K562 (cell line): ENCODE measurements around the gene ELP5. TPM values are rescaled to one million over a fixed set of nuclear protein-coding genes. Genes with fewer than 3 reads are reported as not detected.

Source experiments
- ATF7 ChIP-seq: fragments of 450-650 bp; IDR thresholded peaks from 2 replicates; pipeline ENCODE4 v1.7.1; 2014; ENCODE audit warnings: mild to moderate bottlenecking, moderate library complexity
- CXXC5 ChIP-seq: fragments of 250-450 bp; sonication (Bioruptor Pico); IDR thresholded peaks from 2 replicates; pipeline ENCODE4 v1.8.0; 2022; ENCODE audit warnings: inconsistent platforms, mild to moderate bottlenecking, moderate library complexity
- DPF2 ChIP-seq: fragments of 450-650 bp; IDR thresholded peaks from 2 replicates; pipeline ENCODE4 v1.6.1; 2016
- E2F3 ChIP-seq: fragments of 250-450 bp; sonication (Bioruptor Pico); IDR thresholded peaks from 2 replicates; pipeline ENCODE4 v1.4.0; 2020; ENCODE audit warnings: mild to moderate bottlenecking
- ETS1 ChIP-seq: conservative IDR thresholded peaks from 2 replicates; pipeline ENCODE4 v1.6.1; 2011; ENCODE audit warnings: low read depth, mild to moderate bottlenecking, low read length; ENCODE audit not compliant: control insufficient read depth
- FOXM1 ChIP-seq, 2 experiments: fragments of 450-650 bp in 1 of 2; sonication (generic) in 1 of 2; formaldehyde crosslinking in 1 of 2; IDR thresholded peaks; 2 replicates each; pipeline versions ENCODE4 v1.6.1 to v1.9.0; 2017 to 2022; ENCODE audit warnings: low read depth in 2 of 2, mild to moderate bottlenecking in 2 of 2, missing genetic modification reagents in 1 of 2, moderate library complexity in 1 of 2
- HDAC2 ChIP-seq: fragments of 450-650 bp; IDR thresholded peaks from 2 replicates; pipeline ENCODE4 v1.6.1; 2016; ENCODE audit warnings: mild to moderate bottlenecking
- MNT ChIP-seq, 2 experiments: fragments of 450-650 bp; conservative IDR thresholded peaks; 2 replicates each; pipeline ENCODE4 v1.6.1; 2017; ENCODE audit warnings: mild to moderate bottlenecking in 2 of 2, moderate library complexity in 2 of 2
- MXD1 ChIP-seq: fragments of 250-450 bp; sonication (Bioruptor Pico); IDR thresholded peaks from 2 replicates; pipeline ENCODE4 v1.8.0; 2021; ENCODE audit warnings: borderline replicate concordance, mild to moderate bottlenecking, moderate library complexity; ENCODE audit not compliant: poor library complexity, severe bottlenecking
- NFE2 ChIP-seq: IDR thresholded peaks from 2 replicates; pipeline ENCODE4 v1.6.1; 2014; ENCODE audit warnings: antibody characterized with exemption, low read depth
- NFYB ChIP-seq: IDR thresholded peaks from 2 replicates; pipeline ENCODE4 v1.6.1; 2011; ENCODE audit warnings: mild to moderate bottlenecking, moderate library complexity; ENCODE audit not compliant: insufficient read length; ENCODE audit errors: extremely low read depth
- POLR2AphosphoS2 ChIP-seq: IDR thresholded peaks from 2 replicates; pipeline ENCODE4 v1.6.1; 2012; ENCODE audit warnings: low read length, improper control_type of control experiment
- PTBP1 ChIP-seq: fragments of 200-400 bp; formaldehyde crosslinking; IDR thresholded peaks from 2 replicates; pipeline ENCODE4 v1.6.1; 2017; ENCODE audit warnings: low read depth, low read length
- SMAD2 ChIP-seq: fragments of 150-350 bp; IDR thresholded peaks from 2 replicates; pipeline ENCODE4 v1.6.1; 2014; ENCODE audit warnings: low read depth, mild to moderate bottlenecking, low read length
- SMARCC2 ChIP-seq: fragments of 450-650 bp; IDR thresholded peaks from 2 replicates; pipeline ENCODE4 v1.6.1; 2017; ENCODE audit warnings: antibody characterized with exemption, moderate library complexity, mild to moderate bottlenecking, low read depth
- YY1 ChIP-seq, 3 experiments: IDR thresholded peaks; 2 replicates each; pipeline ENCODE4 v1.6.1; 2011; ENCODE audit warnings: low read length in 2 of 3, mild to moderate bottlenecking in 2 of 3, moderate library complexity in 2 of 3, borderline replicate concordance in 1 of 3, control low read depth in 1 of 3, low read depth in 1 of 3; ENCODE audit not compliant: insufficient read depth in 3 of 3, insufficient replicate concordance in 2 of 3, control insufficient read depth in 1 of 3, insufficient read length in 1 of 3; ENCODE audit errors: extremely low read depth in 1 of 3
- ZNF316 ChIP-seq: fragments of 450-650 bp; IDR thresholded peaks from 2 replicates; pipeline ENCODE4 v1.6.1; 2016
- ZNF431 ChIP-seq: sonication (generic); formaldehyde crosslinking; IDR thresholded peaks from 2 replicates; pipeline ENCODE4 v1.8.0; 2022; ENCODE audit warnings: mild to moderate bottlenecking, missing genetic modification reagents
- ZNF707 ChIP-seq: fragments of 250-450 bp; sonication (Bioruptor Pico); conservative IDR thresholded peaks from 2 replicates; pipeline ENCODE4 v1.8.0; 2022; ENCODE audit warnings: inconsistent platforms, mild to moderate bottlenecking, moderate library complexity
- polyA plus RNA-seq, 8 experiments: library from polyadenylated mRNA; depleted of rRNA in 4 of 8; stranded (reverse) in 5 of 8; unstranded in 3 of 8; fragments of >200 nt; fragmentation: Nextera tagmentation in 2 of 8; fragmentation: Illumina TruSeq in 1 of 8; extraction: Ambion mirVana in 2 of 8; extraction: Trizol in 1 of 8; gene quantifications; 2 replicates each; pipeline versions ENCODE4 v1.2.1 to v1.2.3, GENCODE V29; 2011 to 2014; ENCODE audit warnings: inconsistent platforms in 1 of 8, missing spikeins in 1 of 8
- total RNA-seq, 7 experiments: library from RNA; depleted of rRNA in 6 of 7; stranded (reverse); fragments of >200 nt in 6 of 7; fragmentation: Illumina TruSeq in 2 of 7; extraction: Trizol in 2 of 7; gene quantifications; 2 replicates each; pipeline versions ENCODE4 v1.2.1 to v1.2.3, GENCODE V29; 2011 to 2021; ENCODE audit warnings: low replicate concordance in 1 of 7

The ELP5 gene
- total and polyA plus RNA-seq, 9 of the 15 experiments (the other 6 are each of a cell fraction or from before 2014, with no cell fraction given): 25.7 to 77.9 (median 52.9) TPM

DNA sequence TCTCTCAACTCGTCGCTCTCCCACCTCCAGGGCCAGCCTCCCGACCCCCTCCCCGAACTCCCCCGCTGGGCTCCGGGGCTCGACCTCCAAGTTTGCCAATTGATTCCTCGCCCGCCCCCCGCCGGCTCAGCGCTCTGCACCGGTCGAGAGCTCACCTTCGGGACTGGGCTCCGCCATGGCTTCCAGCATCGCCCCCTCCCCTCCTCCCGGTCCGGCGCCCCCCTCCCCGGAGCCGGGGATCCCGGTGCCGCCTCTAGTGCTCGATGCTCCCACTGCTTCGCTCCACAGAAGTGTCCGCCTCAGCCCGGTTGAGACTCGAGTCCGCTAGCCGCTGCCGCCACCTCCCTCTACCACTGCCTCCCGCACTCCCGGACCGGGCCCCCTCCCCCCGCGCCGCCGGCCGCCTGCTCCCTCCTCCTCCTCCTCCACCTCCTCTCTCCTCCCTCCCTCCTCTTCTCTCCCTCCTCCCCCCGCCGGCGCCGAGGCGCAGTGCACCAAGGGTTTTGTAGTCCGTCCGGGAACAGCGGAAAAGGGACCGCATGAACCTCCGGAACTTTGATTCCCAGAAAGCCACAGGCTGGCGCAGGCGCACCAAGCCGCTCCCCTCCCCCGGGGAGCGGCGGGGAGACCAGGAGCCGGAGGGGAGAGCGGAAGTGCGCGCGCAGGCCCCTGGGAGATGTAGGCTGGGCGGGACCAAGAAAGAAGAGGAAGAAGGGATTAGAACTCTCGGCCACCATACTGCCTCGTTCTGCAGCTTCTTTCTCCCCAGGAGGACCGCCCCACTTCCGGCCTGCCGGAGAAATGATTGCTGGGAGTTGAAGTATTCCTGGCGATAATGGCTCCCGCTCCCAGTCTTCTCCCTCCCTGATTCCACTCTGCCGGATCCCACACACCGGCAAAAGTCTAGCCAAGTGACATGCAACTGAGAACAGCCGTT, 12.7 kb upstream of the ELP5 start, which contains the start of gene PHF23 (continued):
- TF ChIP-seq FOXM1 (IDR thresholded peaks at IDR 0.05; ENCODE audit: low read depth): no peak
- TF ChIP-seq FOXM1 (CRISPR knock-in tag; IDR thresholded peaks at IDR 0.05; ENCODE audit: low read depth): no peak
- peak; percentile 53 for TF ChIP-seq CXXC5 (CRISPR knock-in tag)
- TF ChIP-seq NFYB: no peak
- no peak for TF ChIP-seq NFE2
- no peak for TF ChIP-seq ZNF707
- TF ChIP-seq DPF2: peak; percentile 17; the same call in 1 of the 2 replicates
- no peak for TF ChIP-seq HDAC2
- peak; percentile 66 to 80 for TF ChIP-seq MNT (conservative IDR thresholded peaks at IDR 0.05)
- TF ChIP-seq ZNF316: no peak
- TF ChIP-seq MXD1 (CRISPR knock-in tag): no peak
- no peak for TF ChIP-seq PTBP1
- peak; percentile 68; the same call in 1 of the 2 replicates for TF ChIP-seq POLR2AphosphoS2
- TF ChIP-seq E2F3: no peak
- peak; percentile 79 for TF ChIP-seq ATF7
- TF ChIP-seq YY1 (IDR thresholded peaks at IDR 0.05; ENCODE audit: borderline replicate concordance in 1 of 3, control insufficient read depth in 1 of 3, extremely low read depth in 1 of 3, insufficient read depth in 3 of 3, insufficient read length in 1 of 3, insufficient replicate concordance in 2 of 3, low read depth in 1 of 3, low read length in 2 of 3): peak; percentile 20 to 88 (median 82)
- no peak for TF ChIP-seq ZNF431 (CRISPR knock-in tag)
- peak; percentile 85 for TF ChIP-seq ETS1
- no peak for TF ChIP-seq SMAD2
- TF ChIP-seq SMARCC2: no peak
